Activated B cell treated with CpG ODN at 0.5 μM for 24 hours (primary cell): ENCODE results near the gene COL16A1. TPM values are rescaled to one million over a fixed set of nuclear protein-coding genes. Genes with fewer than 3 reads are reported as not detected.

Experiments used
- ATAC-seq: fragments of 200-7000 bp; cut with Tn5 transposase; one replicate; pipeline ENCODE4 v1.10.0; 2021; ENCODE audit warnings: low read depth, mild to moderate bottlenecking, moderate library complexity
- CTCF ChIA-PET: fragments of 350-600 bp; sonication (Branson Sonifier 250); formaldehyde crosslinking; loops from one replicate; lab custom pipeline; 2021; ENCODE audit warnings: antibody characterized with exemption; lab: Charles Lee
- POLR2A ChIA-PET: fragments of 350-600 bp; sonication (Branson Sonifier 250); formaldehyde crosslinking; loops from one replicate; lab custom pipeline; 2021; ENCODE audit warnings: antibody characterized with exemption; lab: Charles Lee
- DNase-seq: peaks from one replicate; pipeline ENCODE4 v3.0.0; 2022
- H3K27ac Mint-ChIP-seq: one replicate; pipeline ENCODE4 v1.8.0; 2020; ENCODE audit warnings: mixed read lengths
- H3K27me3 Mint-ChIP-seq: one replicate; pipeline ENCODE4 v1.8.0; 2021; ENCODE audit warnings: mixed read lengths
- H3K36me3 Mint-ChIP-seq: one replicate; pipeline ENCODE4 v1.8.0; 2021; ENCODE audit warnings: low read depth, mixed read lengths
- H3K4me1 Mint-ChIP-seq: one replicate; pipeline ENCODE4 v1.8.0; 2021; ENCODE audit warnings: mixed read lengths
- H3K4me3 Mint-ChIP-seq: one replicate; pipeline ENCODE4 v1.8.0; 2020; ENCODE audit warnings: mild to moderate bottlenecking, mixed read lengths
- H3K9me3 Mint-ChIP-seq: one replicate; pipeline ENCODE4 v1.8.0; 2020; ENCODE audit warnings: mixed read lengths
- intact Hi-C: fragments of 100-400 bp; cut with micrococcal nuclease; formaldehyde crosslinking; loops from one replicate; pipeline ENCODE4 v1.15.1; 2024
- total RNA-seq: library from RNA; stranded (reverse); gene quantifications from 2 replicates; pipeline ENCODE4 v1.2.3, GENCODE V29; 2022
- TF ChIP-seq, protein P1 (sequence below): fragments of 200-600 bp; IDR thresholded peaks from one replicate; pipeline ENCODE4 v1.8.0; 2022; ENCODE audit warnings: antibody characterized with exemption, mild to moderate bottlenecking

COL16A1 gene
- total RNA-seq, 1 donor from 2014 or later, result 0.31 TPM

DNA sequence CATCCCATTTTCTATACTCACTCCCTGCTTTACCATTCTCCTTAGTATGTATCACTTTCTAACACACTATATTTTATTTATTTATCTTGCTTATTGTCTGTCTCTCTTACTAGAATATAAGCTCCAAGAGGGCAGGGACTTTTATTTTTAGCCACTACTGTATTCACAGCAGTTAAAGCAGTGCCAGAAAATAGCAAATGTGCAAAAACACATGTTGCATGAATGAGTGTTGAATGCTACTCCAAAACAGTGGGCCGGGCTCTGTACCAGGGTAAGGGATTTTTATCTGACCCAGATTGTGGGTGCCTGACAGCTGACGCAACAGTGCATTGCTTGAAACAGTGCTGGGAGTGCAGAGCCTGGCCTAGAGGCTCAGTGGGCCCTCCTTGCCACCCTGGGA lies 24.7 kb downstream of the COL16A1 start:
- Mint-ChIP-seq H3K27ac (no peak overlapping the region), H3K9me3 (no peaks in the 10 kb centered on the region), H3K27me3 (peaks cover 22% of the 10 kb centered on the region), H3K4me1 (no peaks in the 10 kb centered on the region), H3K36me3 (no peaks in the 10 kb centered on the region), H3K4me3 (no peak overlapping the region)
- TF ChIP-seq, protein P1, sequence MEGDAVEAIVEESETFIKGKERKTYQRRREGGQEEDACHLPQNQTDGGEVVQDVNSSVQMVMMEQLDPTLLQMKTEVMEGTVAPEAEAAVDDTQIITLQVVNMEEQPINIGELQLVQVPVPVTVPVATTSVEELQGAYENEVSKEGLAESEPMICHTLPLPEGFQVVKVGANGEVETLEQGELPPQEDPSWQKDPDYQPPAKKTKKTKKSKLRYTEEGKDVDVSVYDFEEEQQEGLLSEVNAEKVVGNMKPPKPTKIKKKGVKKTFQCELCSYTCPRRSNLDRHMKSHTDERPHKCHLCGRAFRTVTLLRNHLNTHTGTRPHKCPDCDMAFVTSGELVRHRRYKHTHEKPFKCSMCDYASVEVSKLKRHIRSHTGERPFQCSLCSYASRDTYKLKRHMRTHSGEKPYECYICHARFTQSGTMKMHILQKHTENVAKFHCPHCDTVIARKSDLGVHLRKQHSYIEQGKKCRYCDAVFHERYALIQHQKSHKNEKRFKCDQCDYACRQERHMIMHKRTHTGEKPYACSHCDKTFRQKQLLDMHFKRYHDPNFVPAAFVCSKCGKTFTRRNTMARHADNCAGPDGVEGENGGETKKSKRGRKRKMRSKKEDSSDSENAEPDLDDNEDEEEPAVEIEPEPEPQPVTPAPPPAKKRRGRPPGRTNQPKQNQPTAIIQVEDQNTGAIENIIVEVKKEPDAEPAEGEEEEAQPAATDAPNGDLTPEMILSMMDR, result no peak
- POLR2A ChIA-PET, result no interaction called here
- no peak for ATAC-seq
- intact Hi-C loops, result no loop called here
- no peak for DNase-seq
- CTCF ChIA-PET, result no interaction called here

DNA sequence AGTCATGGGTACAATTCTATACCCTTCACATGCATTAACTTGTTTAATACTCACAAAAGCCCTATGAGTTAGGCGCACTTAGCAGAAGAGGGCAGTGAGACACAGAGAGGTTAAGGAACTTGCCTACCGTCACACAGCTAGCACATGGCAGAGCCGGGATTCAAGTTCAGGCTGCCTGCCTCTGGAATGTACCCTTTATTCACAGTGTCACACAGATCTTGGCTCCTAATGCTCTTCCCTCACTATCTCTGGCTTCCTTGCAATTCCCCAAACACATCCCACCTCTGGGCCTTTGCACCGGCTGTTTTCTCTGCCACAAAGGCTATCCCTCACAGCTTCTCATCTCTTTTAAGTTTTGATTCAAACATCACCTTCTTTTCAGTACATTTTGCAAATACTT lies 25.1 kb downstream of the COL16A1 start:
- Mint-ChIP-seq H3K27me3 (peaks cover 22% of the 10 kb centered on the region), H3K9me3 (no peaks in the 10 kb centered on the region), H3K4me1 (no peaks in the 10 kb centered on the region), H3K4me3 (no peak overlapping the region), H3K36me3 (no peaks in the 10 kb centered on the region), H3K27ac (no peak overlapping the region)
- intact Hi-C loops, result no loop called here
- TF ChIP-seq, protein P1, result no peak
- POLR2A ChIA-PET, result no interaction called here
- DNase-seq, result no peak
- CTCF ChIA-PET, result no interaction called here
- ATAC-seq, result no peak

DNA sequence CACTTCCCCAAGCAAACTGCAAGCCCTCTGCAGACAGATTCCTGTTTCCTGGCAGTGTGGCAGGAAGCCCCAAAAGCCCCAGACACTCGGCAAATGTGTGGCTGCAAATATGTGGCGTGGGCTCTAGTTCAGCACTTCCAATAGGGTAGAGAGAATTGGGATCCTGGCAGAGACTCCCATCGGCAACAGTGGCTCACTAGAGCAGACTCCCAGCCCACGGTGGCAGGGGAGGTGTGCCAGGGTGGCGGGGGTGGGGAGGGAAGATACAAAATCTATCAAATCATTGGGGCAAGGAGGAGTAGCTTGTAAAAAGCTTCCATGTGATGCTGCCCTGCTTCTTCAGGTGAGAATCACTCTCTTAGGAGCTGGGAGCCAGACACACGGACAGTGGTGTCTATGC lies 25.9 kb downstream of the COL16A1 start:
- H3K4me3 Mint-ChIP-seq, result no peak overlapping the region
- H3K36me3 Mint-ChIP-seq, result no peaks in the 10 kb centered on the region
- no peak for DNase-seq
- ATAC-seq, result no peak
- TF ChIP-seq, protein P1, result no peak
- H3K27ac Mint-ChIP-seq, result no peak overlapping the region
- no peaks in the 10 kb centered on the region for H3K9me3 Mint-ChIP-seq
- intact Hi-C loops, result no loop called here
- H3K27me3 Mint-ChIP-seq, result peaks cover 22% of the 10 kb centered on the region
- ChIA-PET POLR2A (interaction anchor here (0.6 kb wide), 1 partner anchor 121 kb away, joined by 5 read pairs; no protein-coding TSS in a partner anchor), CTCF (no interaction called here)
- H3K4me1 Mint-ChIP-seq, result no peaks in the 10 kb centered on the region

DNA sequence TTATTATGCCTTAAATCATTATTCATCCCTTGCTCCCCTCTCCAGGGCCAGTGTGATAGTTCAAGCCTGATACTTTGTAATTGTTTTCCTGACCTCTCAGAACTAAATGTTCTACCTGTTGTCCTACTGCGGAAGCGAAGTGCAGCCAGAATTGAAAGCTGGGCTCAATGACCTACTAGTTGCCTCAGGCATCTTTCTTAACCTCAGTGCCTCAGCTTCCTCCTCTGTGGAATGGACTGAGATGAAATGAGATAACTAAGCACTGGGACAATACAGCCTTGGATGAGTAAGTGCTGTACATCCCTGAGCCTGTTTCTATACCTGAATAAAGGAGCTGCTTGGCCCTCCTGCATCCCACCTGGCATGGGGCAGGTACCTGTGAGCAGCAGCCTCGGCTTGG lies 26.4 kb downstream of the COL16A1 start:
- CTCF ChIA-PET, result no interaction called here
- no peak for ATAC-seq

DNA sequence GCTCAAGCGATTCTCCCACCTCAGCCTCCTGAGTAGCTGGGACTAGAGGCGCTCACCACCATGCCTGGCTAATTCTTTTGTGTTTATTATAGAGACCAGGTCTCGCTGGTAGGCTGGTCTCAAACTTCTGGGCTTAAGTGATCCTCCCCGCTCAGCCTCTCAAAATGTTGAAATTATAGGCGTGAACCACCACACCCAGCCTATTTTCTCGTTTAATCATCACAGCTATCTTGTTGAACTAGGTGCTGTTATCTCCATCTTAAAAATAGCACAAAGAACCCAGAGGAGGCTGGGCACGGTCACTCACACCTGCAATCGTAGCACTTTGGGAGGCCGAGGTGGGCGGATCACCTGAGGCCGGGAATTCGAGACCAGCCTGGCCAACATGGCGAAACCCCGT lies 28.1 kb downstream of the COL16A1 start:
- no peaks in the 10 kb centered on the region for H3K4me1 Mint-ChIP-seq
- DNase-seq, result no peak
- no peak overlapping the region for H3K4me3 Mint-ChIP-seq
- ATAC-seq, result no peak
- no peak overlapping the region for H3K27ac Mint-ChIP-seq
- ChIA-PET POLR2A (no interaction called here), CTCF (no interaction called here)
- H3K9me3 Mint-ChIP-seq, result no peaks in the 10 kb centered on the region
- TF ChIP-seq, protein P1, result no peak
- H3K36me3 Mint-ChIP-seq, result no peaks in the 10 kb centered on the region
- intact Hi-C loops, result no loop called here
- peaks cover 16% of the 10 kb centered on the region for H3K27me3 Mint-ChIP-seq

More for the DNA sequence above, 26.4 kb downstream of the COL16A1 start:
- intact Hi-C loops, result no loop called here
- POLR2A ChIA-PET, result interaction anchor here (0.6 kb wide), 1 partner anchor 120 kb away, joined by 5 read pairs; no protein-coding TSS in a partner anchor
- peaks cover 23% of the 10 kb centered on the region for H3K27me3 Mint-ChIP-seq
- H3K4me1 Mint-ChIP-seq, result no peaks in the 10 kb centered on the region
- no peak overlapping the region for H3K4me3 Mint-ChIP-seq
- DNase-seq, result no peak
- no peaks in the 10 kb centered on the region for H3K36me3 Mint-ChIP-seq
- H3K9me3 Mint-ChIP-seq, result no peaks in the 10 kb centered on the region
- H3K27ac Mint-ChIP-seq, result no peak overlapping the region
- TF ChIP-seq, protein P1, result no peak
